Neural progenitor cell (in vitro differentiated cells): Measurements from ENCODE around the gene TICRR. TPM values are rescaled to one million over a fixed set of nuclear protein-coding genes. Genes with fewer than 3 reads are reported as not detected.
A peak's percentile ranks its signal among the peaks of the same experiment; 100 is the strongest.

Experiments
- DNase-seq: peaks from one replicate; pipeline ENCODE4 v3.0.0-alpha.2; 2016; ENCODE audit warnings: low spot score
- H2AFZ ChIP-seq: fragments of 200-600 bp; sonication (generic); replicated peaks from 2 replicates; pipeline ENCODE4 v1.6.1; 2016; ENCODE audit warnings: antibody characterized with exemption
- H3F3A ChIP-seq: fragments of 200-600 bp; sonication (generic); 2 replicates; pipeline ENCODE4 v1.6.1; 2016; ENCODE audit warnings: antibody characterized with exemption, low read depth
- H3K27ac ChIP-seq: fragments of 200-600 bp; sonication (generic); 2 replicates; pipeline ENCODE4 v1.5.1; 2016; ENCODE audit warnings: mild to moderate bottlenecking
- H3K27me3 ChIP-seq: fragments of 200-600 bp; sonication (generic); 2 replicates; pipeline ENCODE4 v1.6.1; 2016; ENCODE audit warnings: mild to moderate bottlenecking, moderate library complexity
- H3K36me3 ChIP-seq: fragments of 200-600 bp; sonication (generic); 2 replicates; pipeline ENCODE4 v1.5.1; 2016
- H3K4me1 ChIP-seq: fragments of 200-600 bp; sonication (generic); 2 replicates; pipeline ENCODE4 v1.6.1; 2016; ENCODE audit warnings: mixed run types
- H3K4me2 ChIP-seq: fragments of 200-600 bp; sonication (generic); 2 replicates; pipeline ENCODE4 v1.6.1; 2016
- H3K4me3 ChIP-seq: fragments of 200-600 bp; sonication (generic); 2 replicates; pipeline ENCODE4 v1.5.1; 2016
- H3K79me2 ChIP-seq: fragments of 200-600 bp; sonication (generic); 2 replicates; pipeline ENCODE4 v1.6.1; 2016; ENCODE audit warnings: low read depth
- H3K9ac ChIP-seq: fragments of 200-600 bp; sonication (generic); 2 replicates; pipeline ENCODE4 v1.6.1; 2016
- H3K9me3 ChIP-seq: fragments of 200-600 bp; sonication (generic); 2 replicates; pipeline ENCODE4 v1.5.1; 2016; ENCODE audit warnings: low read depth
- H4K20me1 ChIP-seq: fragments of 200-600 bp; sonication (generic); 2 replicates; pipeline ENCODE4 v1.6.1; 2016; ENCODE audit warnings: low read depth
- H3K27ac Mint-ChIP-seq: 3 replicates; pipeline ENCODE4 v1.8.0; 2021; ENCODE audit warnings: mixed read lengths
- H3K27me3 Mint-ChIP-seq: 2 replicates; pipeline ENCODE4 v1.8.0; 2022; ENCODE audit warnings: low read depth, mild to moderate bottlenecking, inconsistent platforms, moderate library complexity, mixed read lengths; ENCODE audit not compliant: insufficient read depth
- H3K36me3 Mint-ChIP-seq: 3 replicates; pipeline ENCODE4 v1.8.0; 2021; ENCODE audit warnings: mixed read lengths
- H3K4me1 Mint-ChIP-seq: 3 replicates; pipeline ENCODE4 v1.8.0; 2021; ENCODE audit warnings: mixed read lengths
- H3K4me3 Mint-ChIP-seq: 3 replicates; pipeline ENCODE4 v1.8.0; 2021; ENCODE audit warnings: mild to moderate bottlenecking, moderate library complexity, mixed read lengths
- H3K9me3 Mint-ChIP-seq: 3 replicates; pipeline ENCODE4 v1.8.0; 2020; ENCODE audit warnings: mixed read lengths
- EZH2 ChIP-seq: fragments of 200-600 bp; sonication (generic); IDR thresholded peaks from 2 replicates; pipeline ENCODE4 v1.6.1; 2017; ENCODE audit warnings: antibody characterized with exemption, mild to moderate bottlenecking, moderate library complexity
- EZH2phosphoT487 ChIP-seq: fragments of 200-600 bp; sonication (generic); IDR thresholded peaks from 2 replicates; pipeline ENCODE4 v1.6.1; 2017; ENCODE audit warnings: antibody characterized with exemption
- total RNA-seq: library from RNA; depleted of rRNA; stranded (reverse); fragments of >200 nt; gene quantifications from 2 replicates; pipeline ENCODE4 v1.2.3, GENCODE V29; 2015; ENCODE audit warnings: low replicate concordance
- TF ChIP-seq, protein P1 (sequence below): fragments of 200-600 bp; sonication (generic); IDR thresholded peaks from 2 replicates; pipeline ENCODE4 v1.5.1; 2017; ENCODE audit warnings: antibody characterized with exemption, mild to moderate bottlenecking

TICRR gene
- total RNA-seq, 1 donor from 2014 or later: 19.6 TPM

GRCh38 chr15:89649013-89649625 lies 73.8 kb downstream of the TICRR start:
- Histone ChIP-seq H3K27ac (no peak overlapping the region), H4K20me1 (peaks cover 7% of the 10 kb centered on the region), H3K4me3 (no peak overlapping the region), H2AFZ (no peak overlapping the region), H3K4me2 (no peak overlapping the region), H3K36me3 (no peaks in the 10 kb centered on the region), H3K79me2 (peaks cover 11% of the 10 kb centered on the region), H3F3A (no peaks in the 10 kb centered on the region), H3K27me3 (no peaks in the 10 kb centered on the region), H3K4me1 (no peaks in the 10 kb centered on the region), H3K9ac (no peak overlapping the region), H3K9me3 (no peaks in the 10 kb centered on the region)
- DNase-seq: no peak
- H3K27ac Mint-ChIP-seq: no peak overlapping the region
- H3K36me3 Mint-ChIP-seq: peaks cover 19% of the 10 kb centered on the region
- TF ChIP-seq, protein P1, sequence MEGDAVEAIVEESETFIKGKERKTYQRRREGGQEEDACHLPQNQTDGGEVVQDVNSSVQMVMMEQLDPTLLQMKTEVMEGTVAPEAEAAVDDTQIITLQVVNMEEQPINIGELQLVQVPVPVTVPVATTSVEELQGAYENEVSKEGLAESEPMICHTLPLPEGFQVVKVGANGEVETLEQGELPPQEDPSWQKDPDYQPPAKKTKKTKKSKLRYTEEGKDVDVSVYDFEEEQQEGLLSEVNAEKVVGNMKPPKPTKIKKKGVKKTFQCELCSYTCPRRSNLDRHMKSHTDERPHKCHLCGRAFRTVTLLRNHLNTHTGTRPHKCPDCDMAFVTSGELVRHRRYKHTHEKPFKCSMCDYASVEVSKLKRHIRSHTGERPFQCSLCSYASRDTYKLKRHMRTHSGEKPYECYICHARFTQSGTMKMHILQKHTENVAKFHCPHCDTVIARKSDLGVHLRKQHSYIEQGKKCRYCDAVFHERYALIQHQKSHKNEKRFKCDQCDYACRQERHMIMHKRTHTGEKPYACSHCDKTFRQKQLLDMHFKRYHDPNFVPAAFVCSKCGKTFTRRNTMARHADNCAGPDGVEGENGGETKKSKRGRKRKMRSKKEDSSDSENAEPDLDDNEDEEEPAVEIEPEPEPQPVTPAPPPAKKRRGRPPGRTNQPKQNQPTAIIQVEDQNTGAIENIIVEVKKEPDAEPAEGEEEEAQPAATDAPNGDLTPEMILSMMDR: no peak
- TF ChIP-seq EZH2: no peak
- no peak for TF ChIP-seq EZH2phosphoT487
- H3K4me1 Mint-ChIP-seq: peaks cover 10% of the 10 kb centered on the region
- H3K4me3 Mint-ChIP-seq: no peak overlapping the region
- peaks cover under 1% of the 10 kb centered on the region for H3K27me3 Mint-ChIP-seq
- no peaks in the 10 kb centered on the region for H3K9me3 Mint-ChIP-seq

DNA sequence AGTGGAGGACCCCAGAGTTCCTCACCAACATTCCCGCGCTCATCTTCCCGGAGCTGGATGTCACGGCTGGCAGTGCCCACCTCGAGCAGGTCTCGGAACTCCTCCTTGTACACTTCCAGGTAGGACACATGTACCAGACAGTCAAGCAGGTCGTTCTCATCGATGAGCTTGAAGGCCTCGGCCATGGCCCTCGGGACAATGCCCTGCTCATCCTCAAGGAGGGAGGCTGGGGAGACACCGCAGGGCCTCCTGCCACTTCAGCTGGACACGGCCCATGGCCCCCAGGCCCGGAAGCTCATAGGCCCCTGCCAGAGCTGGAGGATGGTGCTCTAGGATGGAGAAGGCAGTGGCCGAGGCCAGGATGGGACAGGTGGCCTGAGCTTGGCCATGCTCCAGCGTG lies 74.4 kb downstream of the TICRR start:
- H3K36me3 ChIP-seq: no peaks in the 10 kb centered on the region
- peaks cover 3% of the 10 kb centered on the region for H3K27me3 Mint-ChIP-seq
- peaks cover 7% of the 10 kb centered on the region for H4K20me1 ChIP-seq

DNA sequence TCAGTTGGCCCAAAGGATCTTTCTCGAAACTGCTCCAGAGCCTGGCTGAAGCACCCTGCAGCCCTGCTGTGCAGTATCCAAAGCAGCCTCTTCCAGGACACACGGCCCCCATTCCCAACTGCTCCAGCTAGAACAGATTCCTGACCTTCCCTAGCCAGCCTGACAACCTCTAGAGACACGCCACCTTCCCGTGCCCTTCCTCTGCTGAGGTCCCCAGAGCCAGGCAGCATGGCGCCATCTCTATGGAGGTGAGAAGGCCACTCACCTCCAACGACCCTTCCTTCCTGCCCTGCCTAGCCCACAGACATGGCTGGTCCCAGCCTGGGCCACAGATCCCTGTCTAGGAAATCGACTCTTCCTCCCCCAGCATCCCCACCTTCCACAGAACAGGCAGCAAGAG lies 76.9 kb downstream of the TICRR start:
- H3K36me3 Mint-ChIP-seq: peaks cover 17% of the 10 kb centered on the region

More for the DNA sequence above, 74.4 kb downstream of the TICRR start:
- Mint-ChIP-seq H3K4me3 (no peak overlapping the region), H3K9me3 (no peaks in the 10 kb centered on the region), H3K27ac (no peak overlapping the region), H3K36me3 (peaks cover 23% of the 10 kb centered on the region), H3K4me1 (peaks cover 16% of the 10 kb centered on the region)
- Histone ChIP-seq H3K4me2 (no peak overlapping the region), H3K4me1 (peaks cover 3% of the 10 kb centered on the region), H3K9ac (no peak overlapping the region), H3F3A (no peaks in the 10 kb centered on the region), H3K27me3 (no peaks in the 10 kb centered on the region), H3K27ac (no peak overlapping the region), H3K4me3 (no peak overlapping the region), H3K9me3 (no peaks in the 10 kb centered on the region), H2AFZ (no peak overlapping the region), H3K79me2 (peaks cover 17% of the 10 kb centered on the region)
- no peak for DNase-seq
- TF ChIP-seq, protein P1: no peak
- TF ChIP-seq EZH2phosphoT487: no peak
- TF ChIP-seq EZH2: no peak

More for the DNA sequence above, 76.9 kb downstream of the TICRR start:
- H3K36me3 ChIP-seq: no peaks in the 10 kb centered on the region
- peaks cover 7% of the 10 kb centered on the region for H4K20me1 ChIP-seq
- H3K4me3 ChIP-seq: no peak overlapping the region
- no peak overlapping the region for H3K9ac ChIP-seq
- peaks cover 19% of the 10 kb centered on the region for H3K79me2 ChIP-seq
- Mint-ChIP-seq H3K27ac (no peak overlapping the region), H3K4me3 (peak overlapping the region; percentile 53), H3K4me1 (peaks cover 18% of the 10 kb centered on the region), H3K9me3 (no peaks in the 10 kb centered on the region), H3K27me3 (peaks cover 11% of the 10 kb centered on the region)
- H3F3A ChIP-seq: peaks cover 13% of the 10 kb centered on the region
- TF ChIP-seq EZH2phosphoT487: no peak
- TF ChIP-seq, protein P1: no peak
- no peak for TF ChIP-seq EZH2
- no peak overlapping the region for H3K4me2 ChIP-seq
- DNase-seq: no peak
- no peaks in the 10 kb centered on the region for H3K9me3 ChIP-seq
- no peaks in the 10 kb centered on the region for H3K27me3 ChIP-seq
- H2AFZ ChIP-seq: no peak overlapping the region
- H3K27ac ChIP-seq: no peak overlapping the region
- H3K4me1 ChIP-seq: peaks cover 3% of the 10 kb centered on the region
